Astrocyte (in vitro differentiated cells and primary cell): ENCODE data around the gene ARFGAP2.

ENCODE experiments used
- EZH2 ChIP-seq: IDR thresholded peaks from 2 replicates; pipeline ENCODE4 v1.6.1; 2012; ENCODE audit warnings: mild to moderate bottlenecking, low read length, inconsistent platforms; ENCODE audit not compliant: insufficient read depth
- TF ChIP-seq, protein P1 (sequence below): IDR thresholded peaks from 2 replicates; pipeline ENCODE4 v1.5.1; 2011; ENCODE audit warnings: low read depth, mild to moderate bottlenecking, inconsistent platforms, low read length, moderate library complexity; ENCODE audit not compliant: insufficient read depth

DNA sequence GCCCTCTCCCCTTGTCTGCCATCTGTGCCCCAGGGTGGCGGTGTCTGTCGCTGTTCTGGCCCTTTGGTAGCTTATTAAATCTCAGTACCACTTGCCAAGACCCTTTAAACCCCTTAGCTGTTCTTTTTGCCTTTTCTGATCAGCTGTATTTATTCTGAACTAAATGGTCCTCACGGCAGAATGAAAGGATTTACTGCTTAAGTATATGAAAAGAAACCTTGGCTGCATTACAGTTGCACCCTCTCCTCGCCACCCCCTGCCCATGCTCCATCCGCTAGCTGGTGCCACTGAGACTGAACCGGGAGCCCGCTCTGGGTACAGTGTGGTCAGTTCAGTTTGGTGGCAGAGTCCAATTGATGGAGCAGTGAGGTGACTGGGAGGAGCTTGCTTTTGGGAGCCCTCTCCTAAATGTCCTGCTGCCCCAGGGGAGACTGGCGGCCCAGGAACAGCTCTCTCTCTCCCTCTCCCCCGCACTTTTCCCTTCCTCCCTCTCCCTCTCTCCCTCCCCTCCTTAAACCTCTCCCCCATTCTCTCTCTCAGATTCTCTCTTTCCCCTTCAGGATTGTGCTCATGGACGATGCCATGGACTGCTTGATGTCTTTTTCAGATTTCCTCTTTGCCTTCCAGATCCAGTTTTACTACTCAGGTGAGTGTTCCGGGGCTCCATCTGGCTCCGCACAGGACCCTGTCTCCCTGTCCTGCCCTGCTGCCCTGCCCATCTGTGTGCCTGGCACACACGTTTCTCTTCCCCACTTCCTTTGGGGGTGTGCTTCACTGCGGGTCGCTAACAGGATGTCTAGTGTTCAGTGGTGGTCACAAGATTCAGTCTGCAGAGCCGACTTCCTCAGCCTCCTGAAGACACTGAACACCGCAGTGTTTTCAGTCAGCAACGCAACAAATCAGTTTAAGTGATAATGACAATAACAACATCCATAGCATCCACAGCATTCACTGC lies 21.8 kb downstream of the ARFGAP2 start:
- TF ChIP-seq, protein P1, sequence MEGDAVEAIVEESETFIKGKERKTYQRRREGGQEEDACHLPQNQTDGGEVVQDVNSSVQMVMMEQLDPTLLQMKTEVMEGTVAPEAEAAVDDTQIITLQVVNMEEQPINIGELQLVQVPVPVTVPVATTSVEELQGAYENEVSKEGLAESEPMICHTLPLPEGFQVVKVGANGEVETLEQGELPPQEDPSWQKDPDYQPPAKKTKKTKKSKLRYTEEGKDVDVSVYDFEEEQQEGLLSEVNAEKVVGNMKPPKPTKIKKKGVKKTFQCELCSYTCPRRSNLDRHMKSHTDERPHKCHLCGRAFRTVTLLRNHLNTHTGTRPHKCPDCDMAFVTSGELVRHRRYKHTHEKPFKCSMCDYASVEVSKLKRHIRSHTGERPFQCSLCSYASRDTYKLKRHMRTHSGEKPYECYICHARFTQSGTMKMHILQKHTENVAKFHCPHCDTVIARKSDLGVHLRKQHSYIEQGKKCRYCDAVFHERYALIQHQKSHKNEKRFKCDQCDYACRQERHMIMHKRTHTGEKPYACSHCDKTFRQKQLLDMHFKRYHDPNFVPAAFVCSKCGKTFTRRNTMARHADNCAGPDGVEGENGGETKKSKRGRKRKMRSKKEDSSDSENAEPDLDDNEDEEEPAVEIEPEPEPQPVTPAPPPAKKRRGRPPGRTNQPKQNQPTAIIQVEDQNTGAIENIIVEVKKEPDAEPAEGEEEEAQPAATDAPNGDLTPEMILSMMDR, result no peak
- no peak for TF ChIP-seq EZH2
